Peyer's patch (tissue), 4 donors: ENCODE results near the gene MORC1.

Source experiments
- CTCF ChIP-seq, 6 experiments: fragments of 450-650 bp in 4 of 6; fragments of 200-600 bp in 2 of 6; sonication (generic) in 1 of 6; IDR thresholded peaks; one replicate each; pipeline ENCODE4 v1.5.1; 2017 to 2019; ENCODE audit warnings: antibody characterized with exemption in 6 of 6, mild to moderate bottlenecking in 3 of 6, moderate library complexity in 1 of 6
- POLR2A ChIP-seq, 2 donors: fragments of 450-650 bp; IDR thresholded peaks; one replicate each; pipeline ENCODE4 v1.5.1; 2017; ENCODE audit warnings: antibody characterized with exemption in 2 of 2, mild to moderate bottlenecking in 2 of 2, moderate library complexity in 2 of 2

- TF ChIP-seq CTCF (IDR thresholded peaks at IDR 0.05): peak in 3 of 6 experiments; percentile 16 to 33 (median 18)
- no peak for TF ChIP-seq POLR2A (IDR thresholded peaks at IDR 0.05)
Observed at GRCh38 chr3:109137761-109138160, 19.8 kb upstream of the MORC1 start.
